ENCODE results near the gene CD8B.

The CD8B gene

GRCh38 chr2:86825693-86826381 lies 35.8 kb downstream of the CD8B start:
- H3K4me3 ChIP-seq (ENCODE audit: low read length) = no peak overlapping the region
- no peak for TF ChIP-seq CTCF (conservative IDR thresholded peaks at IDR 0.05; ENCODE audit: low read length)
- DNase-seq (ENCODE audit: low read depth) = no peak

GRCh38 chr2:86825036-86825692 lies 36.5 kb downstream of the CD8B start:
- no peak for DNase-seq (ENCODE audit: low read depth)
- no peak for TF ChIP-seq CTCF (conservative IDR thresholded peaks at IDR 0.05; ENCODE audit: low read length)
- no peak overlapping the region for H3K4me3 ChIP-seq (ENCODE audit: low read length)

- TF ChIP-seq CTCF (conservative IDR thresholded peaks at IDR 0.05; ENCODE audit: low read length) = no peak
- H3K4me3 ChIP-seq (ENCODE audit: low read length) = no peak overlapping the region
- DNase-seq (ENCODE audit: low read depth) = no peak
Measured at GRCh38 chr2:86822668-86823345, 38.9 kb downstream of the CD8B start.

GRCh38 chr2:86821842-86822241 lies 39.8 kb downstream of the CD8B start:
- DNase-seq (ENCODE audit: low read depth) = no peak
- TF ChIP-seq CTCF (conservative IDR thresholded peaks at IDR 0.05; ENCODE audit: low read length) = no peak
- no peak overlapping the region for H3K4me3 ChIP-seq (ENCODE audit: low read length)

DNA sequence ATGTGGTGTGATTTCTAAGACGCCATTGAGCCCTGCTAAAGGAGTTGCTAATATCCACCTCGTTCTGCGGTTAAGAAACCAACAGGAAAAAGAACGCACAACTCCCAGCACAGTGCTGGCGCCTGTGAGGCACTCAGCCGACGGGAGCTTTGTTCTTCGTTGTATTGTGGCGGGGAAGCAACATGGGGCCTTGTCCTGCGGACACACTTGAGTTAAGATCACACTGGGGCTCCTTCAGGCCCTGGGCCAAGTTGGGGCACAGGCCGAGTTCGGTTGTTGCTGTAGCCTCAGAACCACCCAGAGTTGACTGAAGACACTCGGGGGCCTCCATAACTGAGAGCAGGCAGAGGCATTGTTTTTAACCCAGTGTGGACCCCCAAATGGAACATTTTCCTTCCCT lies 40.4 kb downstream of the CD8B start:
- TF ChIP-seq CTCF (conservative IDR thresholded peaks at IDR 0.05; ENCODE audit: low read length) = no peak
- DNase-seq (ENCODE audit: low read depth) = no peak
- no peak overlapping the region for H3K4me3 ChIP-seq (ENCODE audit: low read length)

DNA sequence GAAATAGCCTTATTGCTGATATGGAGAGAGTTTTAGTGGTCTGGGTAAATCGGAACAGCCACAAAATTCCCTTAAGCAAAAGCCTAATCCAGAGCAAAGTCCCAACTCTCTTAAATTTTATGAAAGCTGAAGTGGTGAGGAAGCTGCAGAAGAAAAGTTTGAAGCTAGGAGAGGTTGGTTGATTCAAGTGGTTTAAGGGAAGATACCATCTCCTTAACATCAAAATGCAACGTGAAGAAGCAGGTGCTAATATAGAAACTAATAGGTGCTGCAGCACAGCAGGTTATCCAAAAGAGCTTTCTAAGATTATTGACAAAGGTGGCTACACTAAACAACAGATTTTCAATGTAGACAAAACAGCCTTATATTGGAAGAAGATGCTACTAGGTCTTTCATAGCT lies 42.7 kb downstream of the CD8B start:
- H3K4me3 ChIP-seq (ENCODE audit: low read length) = no peak overlapping the region
- TF ChIP-seq CTCF (conservative IDR thresholded peaks at IDR 0.05; ENCODE audit: low read length) = no peak
- DNase-seq (ENCODE audit: low read depth) = no peak
